CD4-positive, alpha-beta T cell (primary cell): ENCODE measurements around the gene CD96. TPM values are rescaled to one million over a fixed set of nuclear protein-coding genes. Genes with fewer than 3 reads are reported as not detected.

ENCODE experiments used
- ATAC-seq: fragments of 200-7000 bp; cut with Tn5 transposase; one replicate; pipeline ENCODE4 v1.10.0; 2022; ENCODE audit warnings: mild to moderate bottlenecking; ENCODE audit not compliant: poor library complexity
- CTCF ChIA-PET: fragments of 350-600 bp; sonication (Branson Sonifier 250); formaldehyde crosslinking; loops from one replicate; lab custom pipeline; 2021; ENCODE audit warnings: antibody characterized with exemption, inconsistent platforms; lab: Charles Lee
- POLR2A ChIA-PET: fragments of 350-600 bp; sonication (Branson Sonifier 250); formaldehyde crosslinking; loops from one replicate; lab custom pipeline; 2021; ENCODE audit warnings: antibody characterized with exemption, inconsistent platforms; lab: Charles Lee
- DNase-seq, 14 experiments: peaks; one replicate each; pipeline ENCODE4 v3.0.0-alpha.2; 2013 to 2020; ENCODE audit warnings: mixed read lengths in 2 of 14
- H3K27ac ChIP-seq, 2 donors: one replicate each; pipeline versions ENCODE4 v1.5.1 to v1.7.0; 2013; ENCODE audit warnings: low read length in 2 of 2, low read depth in 1 of 2, mild to moderate bottlenecking in 1 of 2
- H3K27me3 ChIP-seq, 2 experiments: 1 replicate in 1 of 2; 2 replicates in 1 of 2; pipeline versions ENCODE4 v1.6.1 to v1.7.0; 2013; ENCODE audit warnings: low read length in 2 of 2, control low read depth in 1 of 2, mild to moderate bottlenecking in 1 of 2, moderate library complexity in 1 of 2; ENCODE audit not compliant: insufficient read depth in 2 of 2, control insufficient read depth in 1 of 2
- H3K36me3 ChIP-seq: one replicate; pipeline ENCODE4 v1.6.1; 2013; ENCODE audit warnings: low read length, control low read depth; ENCODE audit not compliant: insufficient read depth
- H3K4me1 ChIP-seq: one replicate; pipeline ENCODE4 v1.6.1; 2013; ENCODE audit warnings: low read length, control low read depth; ENCODE audit not compliant: insufficient read depth
- H3K4me3 ChIP-seq: one replicate; pipeline ENCODE4 v1.5.1; 2013; ENCODE audit warnings: mild to moderate bottlenecking, low read length, moderate library complexity
- H3K9me3 ChIP-seq, 2 experiments: 1 replicate in 1 of 2; 2 replicates in 1 of 2; pipeline versions ENCODE4 v1.6.1 to v1.7.0; 2013; ENCODE audit warnings: low read length in 2 of 2, mild to moderate bottlenecking in 2 of 2, control low read depth in 1 of 2, moderate library complexity in 1 of 2; ENCODE audit not compliant: control insufficient read depth in 1 of 2, insufficient read depth in 1 of 2
- H3K27ac Mint-ChIP-seq: one replicate; pipeline ENCODE4 v1.8.0; 2020; ENCODE audit warnings: mixed read lengths
- H3K27me3 Mint-ChIP-seq: one replicate; pipeline ENCODE4 v1.8.0; 2021; ENCODE audit warnings: mixed read lengths
- H3K36me3 Mint-ChIP-seq: one replicate; pipeline ENCODE4 v1.8.0; 2021; ENCODE audit warnings: low read depth, mixed read lengths
- H3K4me1 Mint-ChIP-seq: one replicate; pipeline ENCODE4 v1.8.0; 2021; ENCODE audit warnings: low read depth, mixed read lengths
- H3K4me3 Mint-ChIP-seq: one replicate; pipeline ENCODE4 v1.8.0; 2020; ENCODE audit warnings: mild to moderate bottlenecking, mixed read lengths
- H3K9me3 Mint-ChIP-seq: one replicate; pipeline ENCODE4 v1.8.0; 2020; ENCODE audit warnings: mixed read lengths
- intact Hi-C, 2 experiments: fragments of 100-400 bp; cut with DNase I in 1 of 2; cut with micrococcal nuclease in 1 of 2; formaldehyde crosslinking; loops; one replicate each; pipeline versions ENCODE4 v1.15.1 to v1.9.0; 2023 to 2025; cut with DNase I, micrococcal nuclease
- total RNA-seq, 174 experiments: library from RNA in 2 of 174; stranded (reverse) in 2 of 174; gene quantifications; one replicate each; pipeline ENCODE4 v1.2.3 and lab custom pipeline; 2021 to 2026
- TF ChIP-seq, protein P1 (sequence below): fragments of 200-600 bp; IDR thresholded peaks from one replicate; pipeline ENCODE4 v1.8.0; 2022; ENCODE audit warnings: antibody characterized with exemption, mild to moderate bottlenecking

CD96 gene
- total RNA-seq, 2 experiments from 2014 or later, result 194 to 205 TPM

DNA sequence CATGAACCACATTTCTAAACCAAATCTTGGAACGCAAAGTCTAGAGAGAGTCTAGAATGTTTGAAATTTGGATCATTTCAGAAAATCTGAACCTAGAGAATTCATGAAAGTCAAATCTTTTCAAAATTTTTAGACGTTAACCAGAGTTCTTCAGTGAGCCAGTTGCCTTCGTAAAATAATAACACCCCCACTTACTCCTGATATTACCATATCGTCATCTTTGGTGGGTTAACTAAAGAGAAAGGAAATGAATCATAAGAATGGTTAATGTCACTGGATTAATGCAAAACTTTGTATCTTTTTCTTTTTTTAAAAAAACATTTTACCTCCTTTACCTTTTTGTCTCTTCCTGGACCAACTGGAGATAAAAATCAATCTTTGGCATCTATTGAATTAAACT lies 54.3 kb downstream of the CD96 start:
- DNase-seq (no peak), ATAC-seq (no peak)
- peaks cover 65% of the 10 kb centered on the region for H3K36me3 ChIP-seq
- no peak overlapping the region for H3K4me3 ChIP-seq
- Mint-ChIP-seq H3K27ac (peak overlapping the region; percentile 57), H3K9me3 (no peaks in the 10 kb centered on the region), H3K4me1 (peaks cover 59% of the 10 kb centered on the region), H3K36me3 (peaks cover 88% of the 10 kb centered on the region), H3K4me3 (no peak overlapping the region), H3K27me3 (no peaks in the 10 kb centered on the region)
- intact Hi-C loops, result no loop called here
- no peak overlapping the region for H3K27ac ChIP-seq
- no peaks in the 10 kb centered on the region for H3K9me3 ChIP-seq
- TF ChIP-seq, protein P1, sequence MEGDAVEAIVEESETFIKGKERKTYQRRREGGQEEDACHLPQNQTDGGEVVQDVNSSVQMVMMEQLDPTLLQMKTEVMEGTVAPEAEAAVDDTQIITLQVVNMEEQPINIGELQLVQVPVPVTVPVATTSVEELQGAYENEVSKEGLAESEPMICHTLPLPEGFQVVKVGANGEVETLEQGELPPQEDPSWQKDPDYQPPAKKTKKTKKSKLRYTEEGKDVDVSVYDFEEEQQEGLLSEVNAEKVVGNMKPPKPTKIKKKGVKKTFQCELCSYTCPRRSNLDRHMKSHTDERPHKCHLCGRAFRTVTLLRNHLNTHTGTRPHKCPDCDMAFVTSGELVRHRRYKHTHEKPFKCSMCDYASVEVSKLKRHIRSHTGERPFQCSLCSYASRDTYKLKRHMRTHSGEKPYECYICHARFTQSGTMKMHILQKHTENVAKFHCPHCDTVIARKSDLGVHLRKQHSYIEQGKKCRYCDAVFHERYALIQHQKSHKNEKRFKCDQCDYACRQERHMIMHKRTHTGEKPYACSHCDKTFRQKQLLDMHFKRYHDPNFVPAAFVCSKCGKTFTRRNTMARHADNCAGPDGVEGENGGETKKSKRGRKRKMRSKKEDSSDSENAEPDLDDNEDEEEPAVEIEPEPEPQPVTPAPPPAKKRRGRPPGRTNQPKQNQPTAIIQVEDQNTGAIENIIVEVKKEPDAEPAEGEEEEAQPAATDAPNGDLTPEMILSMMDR, result no peak
- peaks cover 20% of the 10 kb centered on the region for H3K4me1 ChIP-seq
- H3K27me3 ChIP-seq, result no peaks in the 10 kb centered on the region
- CTCF ChIA-PET, result no interaction called here
- POLR2A ChIA-PET, result no interaction called here

DNA sequence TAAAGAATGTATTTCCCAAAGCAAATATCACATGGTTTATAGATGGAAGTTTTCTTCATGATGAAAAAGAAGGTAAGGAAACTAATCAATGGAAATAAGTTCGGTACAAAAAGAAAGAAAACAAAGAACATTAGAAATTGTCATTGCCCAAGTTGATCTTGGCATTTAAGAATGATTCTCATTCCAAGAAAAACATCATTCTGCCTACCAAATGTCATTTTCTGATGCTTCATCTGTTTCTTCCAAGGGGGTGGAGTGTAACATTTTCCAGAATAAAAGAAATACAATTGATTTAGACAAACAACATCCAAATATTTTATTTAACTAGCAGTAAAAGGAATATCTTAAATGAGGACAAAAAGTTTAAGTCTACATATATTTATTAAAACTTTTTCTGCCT lies 56.1 kb downstream of the CD96 start:
- Mint-ChIP-seq H3K4me3 (no peak overlapping the region), H3K27ac (peak overlapping the region; percentile 58), H3K4me1 (peaks cover 55% of the 10 kb centered on the region), H3K9me3 (no peaks in the 10 kb centered on the region), H3K27me3 (no peaks in the 10 kb centered on the region), H3K36me3 (peaks cover 88% of the 10 kb centered on the region)
- ChIA-PET POLR2A (no interaction called here), CTCF (interaction anchor here (3.4 kb wide), 1 partner anchor 18 kb away, joined by 19 read pairs; no protein-coding TSS in a partner anchor)
- H3K4me3 ChIP-seq, result no peak overlapping the region
- peaks cover 71% of the 10 kb centered on the region for H3K36me3 ChIP-seq
- H3K4me1 ChIP-seq, result peaks cover 23% of the 10 kb centered on the region
- DNase-seq (no peak), ATAC-seq (no peak)
- no peaks in the 10 kb centered on the region for H3K27me3 ChIP-seq
- intact Hi-C loops, result no loop called here
- no peak overlapping the region for H3K27ac ChIP-seq
- no peaks in the 10 kb centered on the region for H3K9me3 ChIP-seq
- TF ChIP-seq, protein P1, result no peak

DNA sequence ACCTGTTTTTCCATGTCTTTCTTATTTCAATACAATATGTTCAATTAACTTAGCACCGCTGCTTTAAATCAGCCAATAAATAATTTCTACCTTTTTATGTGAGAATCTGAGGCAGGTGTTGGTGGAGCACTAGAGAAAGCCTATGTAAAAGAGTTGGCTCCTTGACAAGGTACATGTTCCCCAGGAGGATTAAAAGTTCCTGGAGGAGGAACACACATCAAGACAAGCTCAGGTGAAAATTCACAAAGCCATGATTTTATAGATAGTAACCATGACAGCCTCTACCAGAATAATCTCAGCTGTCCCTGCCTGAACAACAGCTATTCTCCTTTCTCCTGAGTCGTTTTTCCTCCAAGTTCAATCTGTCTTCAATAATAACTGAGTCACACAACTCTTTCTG lies 56.6 kb downstream of the CD96 start:
- POLR2A ChIA-PET, result no interaction called here

More for the DNA sequence above, 56.6 kb downstream of the CD96 start:
- H3K4me1 Mint-ChIP-seq, result peaks cover 55% of the 10 kb centered on the region
- H3K9me3 Mint-ChIP-seq, result no peaks in the 10 kb centered on the region
- H3K4me1 ChIP-seq, result peaks cover 21% of the 10 kb centered on the region
- intact Hi-C loops, result no loop called here
- CTCF ChIA-PET, result interaction anchor here (1.5 to 3.4 kb wide), 3 partner anchors 13 to 20 kb away, joined by 5 to 19 read pairs (median 5); no protein-coding TSS in a partner anchor
- peaks cover 88% of the 10 kb centered on the region for H3K36me3 Mint-ChIP-seq
- H3K27ac Mint-ChIP-seq, result peak overlapping the region; percentile 58
- TF ChIP-seq, protein P1, result no peak
- no peak overlapping the region for H3K4me3 ChIP-seq
- H3K27me3 ChIP-seq, result no peaks in the 10 kb centered on the region
- H3K9me3 ChIP-seq, result no peaks in the 10 kb centered on the region
- H3K27me3 Mint-ChIP-seq, result no peaks in the 10 kb centered on the region
- ATAC-seq, result no peak
- no peak overlapping the region for H3K4me3 Mint-ChIP-seq
- DNase-seq, result no peak
- H3K36me3 ChIP-seq, result peaks cover 67% of the 10 kb centered on the region
- H3K27ac ChIP-seq, result no peak overlapping the region
